OCI-LY3 (cell line): Measurements from ENCODE around the gene PPP2R5A.

Experiments
- EZH2phosphoT487 ChIP-seq: fragments of 200-600 bp; shearing (Covaris generic); IDR thresholded peaks from 2 replicates; pipeline ENCODE4 v1.6.1; 2018; ENCODE audit warnings: antibody characterized with exemption, mixed run types, low read depth
- TF ChIP-seq, protein P1 (sequence below): fragments of 200-600, 300-600 bp; sonication (generic); IDR thresholded peaks from 2 replicates; pipeline ENCODE4 v1.5.1; 2014; ENCODE audit warnings: antibody characterized with exemption, low read length, low read depth

GRCh38 chr1:212397171-212397570 lies 112.0 kb downstream of the PPP2R5A start:
- TF ChIP-seq, protein P1, sequence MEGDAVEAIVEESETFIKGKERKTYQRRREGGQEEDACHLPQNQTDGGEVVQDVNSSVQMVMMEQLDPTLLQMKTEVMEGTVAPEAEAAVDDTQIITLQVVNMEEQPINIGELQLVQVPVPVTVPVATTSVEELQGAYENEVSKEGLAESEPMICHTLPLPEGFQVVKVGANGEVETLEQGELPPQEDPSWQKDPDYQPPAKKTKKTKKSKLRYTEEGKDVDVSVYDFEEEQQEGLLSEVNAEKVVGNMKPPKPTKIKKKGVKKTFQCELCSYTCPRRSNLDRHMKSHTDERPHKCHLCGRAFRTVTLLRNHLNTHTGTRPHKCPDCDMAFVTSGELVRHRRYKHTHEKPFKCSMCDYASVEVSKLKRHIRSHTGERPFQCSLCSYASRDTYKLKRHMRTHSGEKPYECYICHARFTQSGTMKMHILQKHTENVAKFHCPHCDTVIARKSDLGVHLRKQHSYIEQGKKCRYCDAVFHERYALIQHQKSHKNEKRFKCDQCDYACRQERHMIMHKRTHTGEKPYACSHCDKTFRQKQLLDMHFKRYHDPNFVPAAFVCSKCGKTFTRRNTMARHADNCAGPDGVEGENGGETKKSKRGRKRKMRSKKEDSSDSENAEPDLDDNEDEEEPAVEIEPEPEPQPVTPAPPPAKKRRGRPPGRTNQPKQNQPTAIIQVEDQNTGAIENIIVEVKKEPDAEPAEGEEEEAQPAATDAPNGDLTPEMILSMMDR = no peak
- TF ChIP-seq EZH2phosphoT487 = no peak
